PC-9 (cell line): ENCODE results near the gene CFAP77.

Source experiments
- EZH2 ChIP-seq: fragments of 200-600 bp; sonication (generic); IDR thresholded peaks from 2 replicates; pipeline ENCODE4 v1.8.0; 2017; ENCODE audit warnings: antibody characterized with exemption, low read depth
- TF ChIP-seq, protein P1 (sequence below): fragments of 200-600 bp; sonication (generic); conservative IDR thresholded peaks from 2 replicates; pipeline ENCODE4 v1.6.1; 2017; ENCODE audit warnings: mixed run types, antibody characterized with exemption, mild to moderate bottlenecking, moderate library complexity

DNA sequence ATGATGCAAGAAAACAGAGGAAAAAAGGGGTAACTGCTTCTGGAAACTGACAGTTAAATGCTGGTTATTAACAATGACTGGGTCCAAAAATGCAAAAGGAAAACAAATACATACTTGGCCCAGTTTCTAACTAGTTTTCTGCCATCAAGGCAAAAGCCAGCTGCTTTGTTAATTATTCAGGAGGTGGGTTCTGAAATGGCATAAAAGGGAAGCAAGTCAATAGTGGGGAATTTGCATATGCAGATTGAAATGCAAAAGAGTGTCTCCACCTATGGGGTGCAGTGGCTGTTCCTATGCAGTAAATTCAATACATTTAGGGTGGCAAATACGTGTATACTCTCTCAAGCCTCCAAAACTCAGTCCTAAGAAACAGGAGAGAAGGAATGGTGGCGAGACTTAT is 205.8 kb downstream of the CFAP77 start:
- TF ChIP-seq, protein P1, sequence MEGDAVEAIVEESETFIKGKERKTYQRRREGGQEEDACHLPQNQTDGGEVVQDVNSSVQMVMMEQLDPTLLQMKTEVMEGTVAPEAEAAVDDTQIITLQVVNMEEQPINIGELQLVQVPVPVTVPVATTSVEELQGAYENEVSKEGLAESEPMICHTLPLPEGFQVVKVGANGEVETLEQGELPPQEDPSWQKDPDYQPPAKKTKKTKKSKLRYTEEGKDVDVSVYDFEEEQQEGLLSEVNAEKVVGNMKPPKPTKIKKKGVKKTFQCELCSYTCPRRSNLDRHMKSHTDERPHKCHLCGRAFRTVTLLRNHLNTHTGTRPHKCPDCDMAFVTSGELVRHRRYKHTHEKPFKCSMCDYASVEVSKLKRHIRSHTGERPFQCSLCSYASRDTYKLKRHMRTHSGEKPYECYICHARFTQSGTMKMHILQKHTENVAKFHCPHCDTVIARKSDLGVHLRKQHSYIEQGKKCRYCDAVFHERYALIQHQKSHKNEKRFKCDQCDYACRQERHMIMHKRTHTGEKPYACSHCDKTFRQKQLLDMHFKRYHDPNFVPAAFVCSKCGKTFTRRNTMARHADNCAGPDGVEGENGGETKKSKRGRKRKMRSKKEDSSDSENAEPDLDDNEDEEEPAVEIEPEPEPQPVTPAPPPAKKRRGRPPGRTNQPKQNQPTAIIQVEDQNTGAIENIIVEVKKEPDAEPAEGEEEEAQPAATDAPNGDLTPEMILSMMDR, result no peak
- TF ChIP-seq EZH2, result no peak
